Skeletal muscle tissue (tissue), 4 donors: Measurements from ENCODE around the gene SLC2A9. TPM values are rescaled to one million over a fixed set of nuclear protein-coding genes. Genes with fewer than 3 reads are reported as not detected.
A peak's percentile ranks its signal among the peaks of the same experiment; 100 is the strongest.

Experiments used
- H3K27ac ChIP-seq: one replicate; pipeline ENCODE4 v1.7.0; 2013; ENCODE audit warnings: mild to moderate bottlenecking, low read depth, low read length, inconsistent platforms
- H3K27me3 ChIP-seq, 3 donors: one replicate each; pipeline ENCODE4 v1.7.0; 2013; ENCODE audit warnings: low read length in 3 of 3; ENCODE audit not compliant: control insufficient read depth in 3 of 3, insufficient read depth in 3 of 3
- H3K36me3 ChIP-seq, 3 donors: one replicate each; pipeline ENCODE4 v1.7.0; 2013; ENCODE audit warnings: low read length in 3 of 3; ENCODE audit not compliant: control insufficient read depth in 3 of 3, insufficient read depth in 3 of 3
- H3K4me1 ChIP-seq, 3 donors: one replicate each; pipeline ENCODE4 v1.7.0; 2013; ENCODE audit warnings: low read length in 3 of 3, mild to moderate bottlenecking in 3 of 3; ENCODE audit not compliant: control insufficient read depth in 3 of 3, insufficient read depth in 3 of 3
- H3K4me3 ChIP-seq, 3 donors: one replicate each; pipeline ENCODE4 v1.7.0; 2013; ENCODE audit warnings: low read length in 3 of 3
- H3K9ac ChIP-seq, 3 donors: one replicate each; pipeline ENCODE4 v1.7.0; 2013; ENCODE audit warnings: low read length in 3 of 3, mild to moderate bottlenecking in 3 of 3, moderate library complexity in 2 of 3, low read depth in 1 of 3
- H3K9me3 ChIP-seq, 3 donors: one replicate each; pipeline ENCODE4 v1.7.0; 2013; ENCODE audit warnings: low read length in 3 of 3; ENCODE audit not compliant: control insufficient read depth in 3 of 3
- total RNA-seq: library from RNA; depleted of rRNA; stranded (reverse); fragments of >200 nt; gene quantifications from one replicate; pipeline ENCODE4 v1.2.3, GENCODE V29; 2014
- donor health status: Osteomylitis.

Gene SLC2A9
- total RNA-seq, 1 donor from 2014 or later = 1.0 TPM

DNA sequence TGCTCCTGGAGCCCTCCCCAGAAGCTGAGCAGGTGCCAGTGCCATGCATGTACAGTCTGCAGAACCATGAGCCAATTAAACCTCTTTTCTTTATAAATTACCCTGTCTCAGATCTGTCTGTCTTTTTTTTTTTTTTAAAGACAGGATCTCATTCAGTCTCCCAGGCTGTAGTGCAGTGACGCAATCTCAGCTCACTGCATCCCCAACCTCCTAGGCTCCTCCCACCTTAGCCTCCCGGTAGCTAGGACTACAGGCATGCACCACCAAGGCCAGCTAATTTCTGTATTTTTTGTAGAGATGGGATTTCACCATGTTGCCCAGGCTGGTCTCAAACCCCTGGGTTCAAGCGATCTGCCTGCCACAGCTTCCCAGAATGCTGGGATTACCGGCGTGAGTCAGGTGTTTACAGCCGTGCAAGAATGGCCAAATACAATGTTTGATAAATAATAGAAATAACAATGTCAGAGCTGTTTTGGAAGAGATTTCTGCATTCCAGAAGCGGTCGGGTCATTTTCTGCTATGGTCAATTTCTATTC lies 68.8 kb downstream of the SLC2A9 start:
- Histone ChIP-seq H3K36me3 (no peaks in the 10 kb centered on the region), H3K4me1 (peaks cover 5 to 11% (median 6%) of the 10 kb centered on the region in 3 donors), H3K9me3 (no peaks in the 10 kb centered on the region), H3K27me3 (no peaks in the 10 kb centered on the region), H3K9ac (no peak overlapping the region), H3K27ac (no peak overlapping the region), H3K4me3 (no peak overlapping the region)

DNA sequence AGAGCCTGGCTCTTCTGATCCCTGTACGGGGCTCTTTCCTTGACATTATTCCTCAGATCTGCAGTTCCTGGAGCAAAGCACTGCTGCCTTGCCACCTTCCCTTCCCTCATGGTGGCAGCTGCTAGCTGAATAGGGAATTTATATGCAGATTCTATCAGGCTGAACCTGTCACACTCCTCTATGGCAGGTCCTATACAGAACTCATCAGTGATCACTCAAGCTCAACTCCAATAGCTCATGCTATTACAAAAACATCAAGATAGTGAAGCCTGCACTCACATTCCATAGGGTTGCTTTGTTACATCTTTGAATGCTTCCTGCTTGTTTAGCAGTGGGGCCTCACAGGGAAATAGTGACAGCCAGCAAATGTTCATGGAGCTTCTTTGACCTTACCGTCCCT lies 71.7 kb downstream of the SLC2A9 start:
- H3K4me3 ChIP-seq = no peak overlapping the region
- H3K36me3 ChIP-seq = peaks cover 0 to 3% (median 0%) of the 10 kb centered on the region in 3 donors
- no peak overlapping the region for H3K27ac ChIP-seq
- no peak overlapping the region for H3K9ac ChIP-seq
- H3K4me1 ChIP-seq = peaks cover 11 to 23% (median 15%) of the 10 kb centered on the region in 3 donors
- H3K27me3 ChIP-seq = no peaks in the 10 kb centered on the region
- no peaks in the 10 kb centered on the region for H3K9me3 ChIP-seq

DNA sequence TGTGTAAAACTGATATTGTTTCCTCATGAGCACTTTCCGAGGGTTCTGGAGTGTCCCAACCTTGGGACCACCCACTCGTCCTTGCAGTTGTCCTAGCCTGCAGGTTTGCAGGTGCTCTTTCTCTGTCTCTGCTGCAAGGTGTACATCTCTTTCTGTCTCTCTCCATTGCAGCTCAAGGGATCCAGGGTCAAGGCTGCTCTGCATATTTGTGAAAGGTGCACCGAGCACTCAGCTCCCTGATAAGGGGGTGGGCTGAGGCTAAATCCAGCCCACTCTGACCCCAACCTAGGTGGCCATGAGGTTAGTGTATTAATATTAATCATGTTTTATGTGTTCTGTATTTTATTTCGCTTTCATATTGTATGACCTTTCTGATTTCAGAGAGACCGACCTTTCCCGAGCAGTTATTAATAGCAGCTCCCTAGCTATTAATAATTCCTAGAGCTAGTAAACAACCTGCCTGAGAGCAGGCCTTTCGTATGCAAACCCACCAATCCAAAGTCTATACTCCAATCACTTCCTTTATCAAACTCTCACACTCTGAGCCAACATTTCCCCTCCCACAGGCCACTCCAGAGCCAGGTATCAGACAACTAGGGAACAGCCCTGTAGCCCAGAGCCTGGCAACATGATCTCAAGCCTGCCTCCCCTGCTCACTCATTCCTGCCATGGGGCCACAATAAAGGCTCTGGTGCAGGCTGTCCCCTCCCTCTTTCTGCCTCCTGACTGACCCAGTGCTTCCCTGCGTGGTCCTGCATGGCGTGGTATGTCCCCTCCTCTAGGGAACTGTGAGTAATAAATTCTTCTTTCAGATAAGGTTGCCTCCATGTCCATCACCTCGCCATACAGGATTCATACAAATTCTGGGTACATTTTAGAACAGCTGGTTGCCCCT lies 73.9 kb downstream of the SLC2A9 start:
- H3K9ac ChIP-seq = peak overlapping the region in 1 of 3 donors; percentile 57
- peaks cover 11 to 23% (median 15%) of the 10 kb centered on the region in 3 donors for H3K4me1 ChIP-seq
- no peaks in the 10 kb centered on the region for H3K9me3 ChIP-seq
- peak overlapping the region; percentile 45 for H3K27ac ChIP-seq
- peak overlapping the region; percentile 38 to 70 (median 55) for H3K4me3 ChIP-seq
- H3K36me3 ChIP-seq = peaks cover 0 to 3% (median 0%) of the 10 kb centered on the region in 3 donors
- H3K27me3 ChIP-seq = no peaks in the 10 kb centered on the region

DNA sequence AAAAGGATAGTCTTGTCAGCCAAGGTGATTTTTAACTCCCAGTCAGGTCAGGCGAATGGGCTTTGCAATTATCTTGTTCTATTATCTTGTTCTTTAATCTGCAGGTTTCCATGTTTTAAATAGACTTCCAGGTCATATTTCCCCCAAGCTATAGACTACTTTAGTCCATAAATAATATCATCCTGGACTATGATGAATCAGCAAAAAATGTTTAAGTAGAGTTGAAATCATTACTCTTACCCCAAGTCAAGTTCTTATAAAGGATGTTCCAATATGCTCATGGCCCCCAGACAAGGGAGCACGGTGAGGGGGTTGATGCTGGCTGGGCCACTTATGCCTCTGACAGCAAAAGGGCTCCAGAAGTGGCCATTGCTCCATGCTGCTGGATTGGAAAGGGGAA lies 75.1 kb downstream of the SLC2A9 start:
- Histone ChIP-seq H3K9ac (no peak overlapping the region), H3K36me3 (peaks cover 0 to 3% (median 0%) of the 10 kb centered on the region in 3 donors), H3K27me3 (no peaks in the 10 kb centered on the region), H3K4me1 (peaks cover 11 to 23% (median 15%) of the 10 kb centered on the region in 3 donors), H3K4me3 (no peak overlapping the region), H3K27ac (no peak overlapping the region), H3K9me3 (no peaks in the 10 kb centered on the region)

DNA sequence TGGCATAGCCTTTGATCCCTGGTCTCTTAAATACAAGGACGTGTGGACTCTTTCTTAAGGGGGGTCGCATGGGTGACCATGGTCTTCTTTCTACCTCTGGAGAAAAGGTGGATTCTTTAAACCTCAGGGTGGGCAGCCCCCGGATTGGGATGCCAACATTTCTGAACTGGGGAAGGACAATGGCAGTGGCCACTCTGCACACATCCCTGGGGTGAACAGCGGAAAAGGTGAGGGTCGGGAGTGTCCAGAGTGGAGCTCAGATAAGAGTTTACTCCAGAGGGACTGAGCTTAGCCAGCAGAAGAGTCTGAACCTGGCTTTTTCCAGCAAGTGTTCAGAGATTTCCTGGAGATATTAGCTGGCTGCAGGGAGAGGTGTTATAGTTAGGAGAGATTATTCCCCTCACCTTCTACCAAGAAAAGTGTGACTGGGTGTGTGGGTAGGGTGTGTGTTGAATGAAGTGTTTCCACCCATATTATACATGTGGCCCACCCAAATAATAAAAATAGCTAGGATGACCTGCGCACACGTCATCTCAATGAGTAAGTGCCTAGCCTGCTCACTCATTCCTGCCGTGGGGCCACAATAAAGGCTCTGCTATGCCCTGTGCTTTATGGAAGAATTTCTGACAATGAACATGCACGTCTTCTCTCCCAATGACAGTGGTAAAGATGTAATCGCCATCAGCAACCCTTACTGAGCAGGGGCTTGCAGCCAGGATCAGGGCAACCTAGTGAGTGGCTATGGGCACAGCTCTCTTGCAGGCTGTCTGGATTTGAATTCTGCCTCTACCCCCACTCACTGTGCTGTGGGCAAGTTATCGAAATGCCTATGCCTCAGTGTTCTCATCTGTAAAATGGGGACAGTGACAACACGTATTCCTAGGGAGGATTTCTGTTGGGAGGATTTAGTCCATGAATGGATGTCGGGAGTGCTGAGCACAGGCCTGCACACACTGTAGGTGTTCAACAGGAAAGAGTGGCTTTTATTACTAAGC lies 76.6 kb downstream of the SLC2A9 start:
- Histone ChIP-seq H3K9me3 (no peaks in the 10 kb centered on the region), H3K9ac (no peak overlapping the region), H3K27me3 (no peaks in the 10 kb centered on the region), H3K36me3 (peaks cover 0 to 3% (median 0%) of the 10 kb centered on the region in 3 donors), H3K27ac (no peak overlapping the region), H3K4me3 (no peak overlapping the region), H3K4me1 (peaks cover 11 to 23% (median 15%) of the 10 kb centered on the region in 3 donors)

DNA sequence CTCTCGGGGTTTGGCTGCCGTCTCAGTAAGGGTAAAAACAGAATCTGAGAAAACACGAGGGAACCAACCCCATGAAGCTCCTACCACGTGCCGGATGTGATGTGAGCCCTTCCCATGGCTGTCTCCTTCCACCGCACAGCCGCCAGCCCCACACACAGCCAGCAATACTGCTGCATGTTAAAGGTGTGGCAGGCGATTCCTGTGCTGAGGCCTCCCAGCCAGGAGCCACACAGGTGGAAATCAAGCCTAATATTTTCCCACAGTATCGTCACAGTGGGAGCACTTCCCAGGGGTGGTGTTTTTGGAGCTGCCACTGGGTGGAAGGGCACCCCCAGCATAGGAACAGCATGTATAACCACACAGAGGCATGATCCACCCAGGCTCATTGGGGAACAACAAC lies 77.5 kb downstream of the SLC2A9 start:
- Histone ChIP-seq H3K27ac (no peak overlapping the region), H3K9ac (no peak overlapping the region), H3K4me1 (peaks cover 11 to 23% (median 15%) of the 10 kb centered on the region in 3 donors), H3K4me3 (no peak overlapping the region), H3K9me3 (no peaks in the 10 kb centered on the region), H3K36me3 (peaks cover 0 to 3% (median 0%) of the 10 kb centered on the region in 3 donors), H3K27me3 (no peaks in the 10 kb centered on the region)

DNA sequence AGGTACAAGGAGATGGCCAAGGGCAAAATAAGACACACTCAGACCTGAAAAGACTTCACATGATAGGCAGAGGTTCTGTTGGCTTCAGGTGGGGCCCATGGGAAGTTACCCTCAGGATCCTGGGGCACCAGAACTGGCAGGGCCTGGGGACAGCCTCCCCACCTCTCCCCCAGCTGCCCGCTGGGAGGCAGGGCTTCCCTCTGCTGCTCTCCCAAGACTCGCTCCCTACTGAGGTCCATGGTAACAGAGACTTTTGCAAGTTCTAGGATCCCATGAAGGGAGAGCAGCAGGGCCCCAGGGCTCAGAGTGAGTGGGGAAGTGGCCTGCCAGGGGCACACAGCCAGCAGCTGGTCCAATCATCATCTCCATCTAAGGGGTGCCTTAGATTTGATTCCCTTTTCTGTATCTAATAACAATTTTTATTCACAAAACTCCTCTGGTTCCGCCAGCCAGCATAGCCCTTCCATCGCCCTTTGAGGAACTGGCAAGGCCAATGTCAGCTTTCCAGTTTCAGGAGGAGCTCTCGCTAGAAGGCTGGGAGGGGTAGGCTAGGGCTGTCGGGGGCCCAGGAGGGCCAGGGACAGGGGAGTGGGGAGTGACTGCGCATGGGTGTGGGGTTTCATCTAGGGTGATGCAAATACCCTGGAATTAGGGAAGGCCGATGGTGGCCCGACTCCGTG lies 78.2 kb downstream of the SLC2A9 start:
- Histone ChIP-seq H3K27me3 (no peaks in the 10 kb centered on the region), H3K36me3 (peaks cover 0 to 3% (median 0%) of the 10 kb centered on the region in 3 donors), H3K9ac (no peak overlapping the region)

DNA sequence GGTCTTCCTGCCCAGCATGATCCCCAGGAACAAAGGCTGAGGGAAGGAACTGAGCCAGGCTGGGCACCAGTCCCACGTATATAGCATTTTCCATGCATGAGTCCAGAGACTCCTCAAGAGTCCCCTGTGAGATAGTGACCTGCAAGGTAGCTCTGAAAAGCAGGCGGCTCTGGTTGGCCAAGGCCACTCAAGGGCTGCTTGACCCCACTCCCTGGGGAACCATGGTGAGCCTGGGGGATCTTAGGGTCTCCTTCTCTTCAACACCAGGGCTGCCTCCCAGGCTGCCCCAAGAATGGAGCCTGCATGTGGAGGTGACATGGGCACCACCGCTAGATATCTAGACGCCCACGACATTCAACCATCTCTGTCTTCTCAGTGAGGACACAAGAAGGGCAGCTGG lies 79.2 kb downstream of the SLC2A9 start:
- Histone ChIP-seq H3K36me3 (peaks cover 0 to 2% (median 0%) of the 10 kb centered on the region in 3 donors), H3K27me3 (no peaks in the 10 kb centered on the region), H3K9ac (no peak overlapping the region), H3K4me1 (peaks cover 3 to 8% (median 6%) of the 10 kb centered on the region in 3 donors), H3K27ac (no peak overlapping the region), H3K9me3 (no peaks in the 10 kb centered on the region), H3K4me3 (no peak overlapping the region)

More for the DNA sequence above, 78.2 kb downstream of the SLC2A9 start:
- Histone ChIP-seq H3K4me3 (no peak overlapping the region), H3K9me3 (no peaks in the 10 kb centered on the region), H3K4me1 (peaks cover 11 to 18% (median 15%) of the 10 kb centered on the region in 3 donors), H3K27ac (no peak overlapping the region)

DNA sequence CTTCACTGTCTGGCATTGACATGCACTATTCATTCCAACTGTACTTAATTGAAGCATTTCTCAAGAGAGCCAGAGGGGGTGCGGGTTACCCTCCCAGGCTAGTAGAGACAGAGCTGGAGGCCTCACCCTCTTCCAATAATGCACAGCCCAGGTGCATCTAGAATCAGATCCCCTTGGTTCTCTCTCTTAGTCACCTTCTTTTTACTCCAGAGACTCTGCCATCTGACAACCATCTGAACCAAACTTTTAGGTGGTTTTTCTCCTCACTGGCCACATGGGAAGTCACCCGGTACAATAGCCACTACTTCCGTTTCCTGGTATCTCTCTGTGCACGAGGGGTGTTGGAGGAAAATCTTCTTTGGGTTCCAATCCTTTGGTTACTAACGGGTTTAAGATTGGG lies 81.3 kb downstream of the SLC2A9 start:
- no peaks in the 10 kb centered on the region for H3K27me3 ChIP-seq
- no peaks in the 10 kb centered on the region for H3K9me3 ChIP-seq
- H3K36me3 ChIP-seq = no peaks in the 10 kb centered on the region
- H3K27ac ChIP-seq = no peak overlapping the region
- no peaks in the 10 kb centered on the region for H3K4me1 ChIP-seq
- no peak overlapping the region for H3K4me3 ChIP-seq
- H3K9ac ChIP-seq = no peak overlapping the region
